HuH-7 (cell line): ENCODE measurements around the gene TADA2A.

Source experiments
- DNase-seq: peaks from one replicate; pipeline ENCODE4 v3.0.0; 2011; ENCODE audit warnings: low spot score

Gene TADA2A

GRCh38 chr17:37463039-37463438, 56.4 kb downstream of the TADA2A start:
- no peak for DNase-seq

- DNase-seq, result no peak
These were observed 58.5 kb downstream of the TADA2A start for GRCh38 chr17:37465069-37465616.

DNA sequence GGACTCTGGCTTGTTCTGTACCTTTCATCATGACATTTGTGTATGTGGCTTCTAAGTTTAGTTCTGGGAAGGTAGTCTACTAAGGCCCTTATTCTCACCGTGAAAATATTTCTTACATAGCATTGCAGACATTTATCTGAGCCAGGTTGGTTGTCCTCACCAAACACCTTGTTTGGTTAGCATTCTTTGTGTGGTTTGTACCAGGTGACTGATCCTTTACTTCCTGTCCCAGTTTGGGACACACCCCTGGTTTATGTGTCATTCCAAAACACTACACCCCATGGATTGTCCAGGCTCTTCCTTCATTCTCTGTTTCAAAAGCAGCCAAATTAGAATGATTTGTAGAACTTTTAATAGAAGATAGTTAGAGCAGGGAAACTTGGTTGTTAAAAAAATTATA, 59.8 kb downstream of the TADA2A start:
- DNase-seq, result no peak

GRCh38 chr17:37470181-37470580, 63.5 kb downstream of the TADA2A start:
- DNase-seq, result no peak

DNA sequence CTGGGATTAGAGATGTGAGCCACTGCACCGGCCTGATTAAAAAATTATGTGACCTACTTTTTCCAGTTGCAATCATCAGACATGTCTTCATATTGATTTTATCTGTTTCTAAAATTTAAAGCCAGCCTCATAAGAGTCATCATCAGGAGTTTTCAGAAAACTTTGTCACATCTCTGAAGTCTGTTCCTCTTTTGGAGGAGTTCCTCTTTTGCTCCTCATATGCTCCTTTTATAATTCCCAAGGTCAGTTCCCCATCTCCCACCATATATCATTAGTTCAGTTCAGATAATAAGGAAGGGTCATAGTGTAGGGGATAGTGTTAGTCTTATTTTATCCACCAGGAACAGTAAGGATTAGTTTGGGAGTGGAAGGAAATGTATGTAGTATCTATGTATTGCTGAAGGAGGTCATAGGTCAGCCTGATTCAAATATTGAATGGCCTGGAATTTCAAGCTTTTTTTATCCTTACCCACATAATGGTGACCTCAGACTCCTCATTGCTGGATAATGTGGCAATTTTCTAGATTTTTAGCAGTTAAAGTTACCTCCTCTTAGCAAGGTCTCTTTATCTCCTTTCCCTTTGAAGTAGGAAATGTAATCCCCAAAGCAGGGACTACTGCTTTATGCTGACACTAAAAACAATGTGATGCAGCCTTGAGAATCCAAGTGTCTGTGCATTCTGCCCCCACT, 69.2 kb downstream of the TADA2A start:
- DNase-seq, result no peak

GRCh38 chr17:37476431-37477120, 69.9 kb downstream of the TADA2A start:
- DNase-seq, result no peak

DNA sequence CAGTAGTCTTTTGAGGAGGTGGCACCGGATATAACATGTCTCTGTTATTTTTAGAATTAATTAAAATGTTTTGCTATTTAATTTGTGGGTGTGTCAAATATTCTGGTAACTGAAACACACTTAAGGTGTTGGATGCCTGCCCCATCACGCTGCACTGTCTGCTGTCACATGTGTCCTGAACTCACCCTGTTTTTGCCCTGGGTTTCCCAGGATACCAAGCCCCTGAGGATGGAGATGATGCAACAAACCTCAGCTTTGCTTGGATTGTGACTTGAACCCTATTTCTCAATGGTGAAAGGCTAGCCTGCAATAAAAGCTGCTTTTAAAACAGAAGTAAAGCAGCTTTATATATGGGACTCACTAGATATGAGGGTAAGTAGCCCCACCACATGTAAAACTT, 71.5 kb downstream of the TADA2A start:
- DNase-seq, result no peak

DNA sequence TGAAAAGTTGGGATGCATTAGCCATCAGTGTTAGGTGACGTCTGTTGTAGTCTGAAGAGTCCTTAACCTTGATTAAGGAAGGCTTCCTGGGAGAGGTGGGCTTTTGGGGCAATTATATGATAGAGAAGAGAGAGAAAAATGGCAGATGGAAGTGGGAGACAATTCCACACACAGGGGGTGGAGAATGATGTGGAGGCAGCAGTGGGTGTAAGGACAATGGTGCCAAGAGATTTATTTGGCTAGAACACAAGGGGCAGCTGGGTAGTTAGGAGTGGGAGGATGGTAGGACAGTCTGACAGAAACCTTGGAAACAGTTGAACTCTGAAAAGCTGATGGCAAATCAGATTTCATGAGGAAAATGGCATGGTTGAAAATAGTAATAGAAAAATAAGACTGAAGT, 72.3 kb downstream of the TADA2A start:
- no peak for DNase-seq

GRCh38 chr17:37480427-37480826, 73.7 kb downstream of the TADA2A start:
- no peak for DNase-seq

DNA sequence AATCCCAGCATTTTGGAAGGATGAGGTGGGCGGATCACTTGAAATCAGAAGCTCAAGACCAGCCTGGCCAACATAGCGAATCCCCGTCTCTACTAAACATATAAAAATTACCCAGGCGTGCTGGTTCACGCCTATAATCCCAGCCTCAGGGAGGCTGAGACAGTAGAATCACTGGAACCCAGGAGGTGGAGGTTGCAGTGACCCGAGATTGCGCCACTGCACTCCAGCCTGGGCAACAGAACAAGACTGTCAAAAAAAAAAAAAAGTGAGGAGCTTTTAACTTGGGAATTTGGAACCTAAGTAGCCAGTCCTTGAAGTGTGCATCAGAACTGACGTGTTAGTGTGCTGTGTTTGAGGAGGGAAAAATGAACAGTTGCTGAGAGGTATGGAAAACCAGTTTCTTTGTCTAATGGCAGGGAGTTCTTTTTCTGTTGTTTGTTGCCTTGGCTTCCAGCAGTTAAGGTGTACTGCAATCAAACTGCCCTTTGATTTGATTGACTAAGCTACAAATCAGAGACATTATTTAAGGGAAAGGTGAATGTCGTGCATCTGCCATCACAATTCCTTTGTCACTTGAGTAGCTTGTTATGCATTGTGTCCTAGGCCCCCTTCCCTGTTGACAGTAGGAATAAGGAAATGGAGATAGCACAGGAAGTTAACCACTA, 74.4 kb downstream of the TADA2A start:
- DNase-seq, result no peak

- DNase-seq, result no peak
These were observed 76.8 kb downstream of the TADA2A start for GRCh38 chr17:37483311-37484039.

- no peak for DNase-seq
These were observed 79.4 kb downstream of the TADA2A start for GRCh38 chr17:37485938-37486570.

DNA sequence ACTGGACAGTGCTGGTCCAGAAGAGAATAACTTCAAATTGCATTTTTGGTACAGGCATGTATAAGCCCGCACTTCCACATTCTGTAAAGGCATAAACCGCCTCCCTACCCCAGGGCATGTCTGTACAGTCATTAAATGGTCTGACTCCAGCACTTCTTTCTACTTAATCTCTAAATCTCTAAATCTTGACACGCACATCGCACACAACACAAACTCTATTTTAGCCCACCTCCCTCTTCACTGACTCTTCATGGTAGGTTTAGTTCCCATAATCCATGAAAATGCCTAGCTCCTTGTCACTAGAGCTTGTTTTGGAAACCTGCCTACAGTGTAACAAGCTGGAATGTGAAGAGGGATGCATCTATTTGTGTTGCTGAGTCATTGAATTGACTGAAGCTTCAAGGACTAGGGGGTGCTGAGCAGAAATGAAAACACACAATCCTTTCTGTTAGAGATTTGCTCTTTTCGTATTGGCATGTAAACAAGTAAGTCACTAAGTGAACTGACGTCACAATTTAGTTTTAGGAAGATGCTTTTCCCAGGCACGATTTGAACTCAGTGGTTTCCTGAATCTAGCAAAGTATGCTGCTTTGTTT, 81.4 kb downstream of the TADA2A start:
- DNase-seq, result peak; percentile 59

DNA sequence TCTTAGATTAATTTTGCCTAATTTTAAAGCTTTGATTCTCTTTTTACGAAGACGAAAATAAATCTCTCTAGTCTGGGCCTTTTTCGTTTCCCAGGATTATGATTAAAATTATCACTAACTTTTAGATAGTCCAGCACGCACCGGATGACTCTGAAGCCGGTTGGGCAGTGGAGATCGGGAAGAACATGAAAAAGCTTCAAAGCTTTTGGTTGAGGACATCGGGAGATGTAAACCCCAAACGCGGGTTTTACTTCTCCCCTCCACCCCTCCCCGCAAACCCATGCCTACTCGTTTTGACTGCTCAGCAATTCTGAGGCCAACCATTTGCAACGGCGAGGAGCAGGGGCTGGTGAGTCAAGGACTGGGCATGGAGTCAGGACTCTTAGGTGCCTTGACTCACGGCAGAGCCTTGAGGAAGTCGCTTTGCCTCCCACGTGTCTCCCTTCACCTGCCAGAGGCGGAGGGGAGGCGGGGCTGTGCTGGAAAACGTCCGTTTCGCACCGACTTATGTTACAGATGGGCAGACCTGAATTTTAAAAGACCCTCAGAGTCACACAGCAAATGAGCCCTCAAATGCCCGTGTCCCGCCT, 82.0 kb downstream of the TADA2A start:
- DNase-seq, result no peak

DNA sequence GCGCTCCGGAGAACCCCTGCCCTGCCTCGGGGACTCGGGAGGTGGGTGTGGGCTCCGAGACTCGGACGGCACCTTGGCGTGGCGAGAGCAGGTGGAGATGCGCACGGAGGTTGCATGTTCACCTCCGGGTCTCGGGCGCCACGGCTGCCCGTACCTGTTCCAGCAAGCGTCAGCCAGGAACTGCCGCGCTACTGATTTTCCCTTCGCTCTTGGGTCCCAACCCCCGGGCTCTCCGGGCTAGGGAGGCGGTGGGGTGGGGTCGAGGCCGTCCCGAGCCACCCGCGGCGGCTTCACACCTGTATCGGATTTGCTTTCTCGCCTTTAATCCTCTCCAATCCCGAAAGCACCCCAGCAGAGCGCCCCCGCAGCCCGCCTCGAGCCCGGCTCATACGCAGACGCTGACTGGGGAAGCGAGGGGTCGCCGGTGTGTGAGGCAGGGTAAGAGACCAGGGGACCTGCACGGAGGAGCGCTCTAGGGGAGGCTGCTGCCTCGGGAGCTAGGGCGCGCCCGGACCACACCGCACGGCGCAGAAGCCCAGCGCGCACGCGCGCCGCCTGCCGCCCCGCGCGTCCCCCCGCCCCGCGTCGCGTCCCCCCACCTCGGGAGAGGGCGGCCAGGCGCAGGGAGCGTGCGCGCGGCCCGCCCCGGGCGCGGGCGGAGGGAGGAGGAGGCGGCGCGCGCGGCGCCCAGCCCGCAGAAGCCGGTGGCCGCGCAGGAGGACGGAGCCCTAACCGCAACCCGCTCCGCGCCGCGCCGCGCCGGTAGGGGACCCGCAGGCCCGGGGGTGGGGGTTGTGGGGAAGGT, 82.7 kb downstream of the TADA2A start, which contains the start of gene DUSP14:
Gene DUSP14, plus strand, starts transcription at position 695 of the 805 bp plus-strand sequence. CDS start 22,382 bp downstream, outside the sequence.
- peak; percentile 86 for DNase-seq

DNA sequence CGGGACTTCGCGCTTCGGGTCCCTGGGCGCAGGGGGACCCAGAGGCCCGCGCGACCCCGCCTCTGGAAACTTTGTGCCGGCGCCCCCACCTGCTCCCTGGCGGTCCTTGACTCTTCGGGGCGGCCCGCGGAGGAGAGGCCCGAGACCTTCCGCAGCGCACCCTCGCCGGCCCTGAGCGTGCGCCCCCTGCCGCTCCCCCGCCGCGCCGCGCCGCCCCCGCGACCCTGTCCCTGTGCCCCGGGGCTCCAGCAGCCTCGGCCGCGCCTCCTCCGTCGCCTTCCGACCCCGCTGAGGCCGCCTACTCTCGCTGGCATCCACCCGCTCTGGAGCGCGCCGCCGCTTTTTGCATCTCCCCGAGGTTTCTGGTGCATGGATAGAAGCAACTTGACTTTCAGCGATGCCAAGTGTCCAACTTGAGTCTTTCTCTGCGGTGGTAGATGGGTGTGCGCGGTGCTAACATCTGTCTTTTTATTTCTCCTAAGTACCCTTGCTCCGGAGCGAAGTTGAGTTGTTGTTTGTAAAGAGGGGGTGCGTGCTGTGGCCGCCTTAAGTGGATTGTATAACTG, 83.4 kb downstream of the TADA2A start:
- no peak for DNase-seq

DNA sequence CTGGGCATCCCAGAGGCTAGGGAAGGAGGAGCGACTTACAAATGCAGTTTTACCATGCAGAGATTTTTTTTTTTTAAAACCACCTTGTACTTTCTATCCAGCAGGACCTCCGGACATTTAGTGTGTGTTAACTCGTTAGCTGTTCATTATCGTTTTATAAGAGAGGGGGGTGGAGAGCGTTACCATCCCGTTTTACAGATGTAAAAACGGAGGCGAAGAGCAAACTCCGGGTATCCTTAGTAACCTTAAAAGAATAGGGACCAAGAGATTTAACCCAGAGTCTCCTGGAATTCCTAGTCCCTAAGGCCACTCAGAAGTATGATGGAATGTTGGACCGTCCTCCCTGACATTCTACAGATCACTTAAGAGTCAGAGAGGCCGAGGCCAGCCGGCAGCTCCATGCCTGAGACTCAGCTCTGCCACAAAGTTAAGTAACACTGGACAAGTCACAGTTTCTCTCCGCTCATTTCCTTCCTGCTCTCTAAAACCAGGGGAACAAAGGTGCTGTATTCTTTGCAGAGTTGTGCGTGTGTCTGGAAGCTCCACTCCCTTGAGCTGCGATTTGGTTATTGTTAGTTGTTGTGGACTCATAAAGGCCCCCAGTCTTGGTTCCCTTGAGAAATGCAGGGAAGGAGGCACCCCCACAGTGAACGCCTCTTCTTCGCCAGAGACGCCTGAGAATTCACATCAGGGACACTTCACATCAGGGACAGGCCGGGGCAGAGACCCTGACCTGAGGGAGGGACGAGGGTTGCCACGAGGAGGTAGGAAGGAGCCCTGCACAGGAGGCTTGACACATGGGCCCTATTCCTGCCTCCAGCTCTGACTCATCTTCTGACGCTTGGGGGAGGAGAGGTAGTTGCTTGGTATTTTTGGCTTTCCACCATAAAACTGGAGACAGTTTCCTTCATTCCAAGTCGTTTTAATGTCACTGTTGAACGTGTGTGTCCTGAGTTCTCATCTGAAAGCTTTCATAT, 84.2 kb downstream of the TADA2A start:
- peak; percentile 55 for DNase-seq

GRCh38 chr17:37492167-37492566, 85.5 kb downstream of the TADA2A start:
- no peak for DNase-seq
